Tongue (tissue), 2 donors: Measurements from ENCODE around the gene DPM2. TPM values are rescaled to one million over a fixed set of nuclear protein-coding genes. Genes with fewer than 3 reads are reported as not detected.

Source experiments
- DNase-seq: peaks from one replicate; pipeline ENCODE4 v3.0.0-alpha.2; 2015
- total RNA-seq: library from RNA; depleted of rRNA; stranded (reverse); fragments of >200 nt; gene quantifications from one replicate; pipeline ENCODE4 v1.2.3, GENCODE V29; 2014

DPM2 gene, protein sequence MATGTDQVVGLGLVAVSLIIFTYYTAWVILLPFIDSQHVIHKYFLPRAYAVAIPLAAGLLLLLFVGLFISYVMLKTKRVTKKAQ
- total RNA-seq: 11.6 TPM

GRCh38 chr9:127937388-127938297 lies at the start of gene DPM2:
Gene DPM2 (minus strand): TSS chr9:127937854. CDS start chr9:127937820, 34 bp downstream.
- peak; percentile 94 for DNase-seq

- no peak for DNase-seq
These were observed 49.5 kb upstream of the DPM2 start for GRCh38 chr9:127987103-127987614.

GRCh38 chr9:127985011-127985410 lies 47.4 kb upstream of the DPM2 start:
- no peak for DNase-seq

- DNase-seq: no peak
These were observed 46.2 kb upstream of the DPM2 start for GRCh38 chr9:127983847-127984289.

GRCh38 chr9:127982912-127983311 lies 45.3 kb upstream of the DPM2 start:
- DNase-seq: no peak

- no peak for DNase-seq
These were observed 44.0 kb upstream of the DPM2 start for GRCh38 chr9:127981559-127982121.

DNA sequence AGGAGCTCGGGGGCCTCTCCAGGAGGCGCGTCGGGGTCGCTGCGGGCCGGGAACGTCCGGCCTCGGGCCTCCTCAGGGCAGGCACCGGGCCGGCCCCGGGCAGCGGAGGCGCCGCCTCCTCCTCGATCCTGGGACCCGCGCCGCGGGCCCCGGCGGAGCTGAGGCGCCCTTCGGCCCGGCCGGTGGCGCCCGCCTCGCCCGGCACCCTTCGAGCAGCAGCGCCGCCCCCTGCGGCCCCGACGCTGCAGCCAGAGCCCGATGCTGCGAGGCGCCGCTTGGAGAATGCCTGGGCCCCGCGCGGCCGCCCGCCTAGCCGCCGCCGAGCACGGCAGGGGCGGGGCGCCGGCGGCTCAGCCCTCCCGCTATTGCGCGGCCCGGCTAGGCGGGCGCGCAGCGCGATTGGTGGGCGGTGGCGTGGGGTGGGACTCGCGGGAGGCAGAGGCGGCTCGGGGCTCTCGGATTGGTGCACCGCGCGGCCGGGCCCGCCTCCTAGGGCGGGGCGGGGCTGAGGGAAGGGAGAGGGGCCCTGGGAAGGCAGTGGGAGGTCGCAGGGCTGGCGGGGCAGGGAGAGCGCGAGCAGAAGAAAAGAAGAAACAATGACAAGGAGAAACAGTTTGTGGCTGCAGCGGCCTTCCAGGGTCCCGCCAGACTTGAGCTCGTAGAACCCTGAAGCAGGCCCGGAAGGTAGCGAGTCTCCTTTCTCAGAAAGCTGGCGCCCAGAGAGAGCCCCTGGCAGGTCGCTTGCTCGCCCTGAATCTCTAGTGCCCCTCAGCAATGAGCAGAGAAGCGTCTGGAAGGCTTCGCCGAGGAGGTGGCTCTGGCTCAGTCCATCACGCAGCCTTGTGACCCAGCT lies 43.3 kb upstream of the DPM2 start, which contains the start of gene EEIG1:
EEIG1 (minus strand) TSS at position 284 of the 853 bp plus-strand sequence. CDS start 852 bp downstream, outside the sequence.
- DNase-seq: peak; percentile 98

DNA sequence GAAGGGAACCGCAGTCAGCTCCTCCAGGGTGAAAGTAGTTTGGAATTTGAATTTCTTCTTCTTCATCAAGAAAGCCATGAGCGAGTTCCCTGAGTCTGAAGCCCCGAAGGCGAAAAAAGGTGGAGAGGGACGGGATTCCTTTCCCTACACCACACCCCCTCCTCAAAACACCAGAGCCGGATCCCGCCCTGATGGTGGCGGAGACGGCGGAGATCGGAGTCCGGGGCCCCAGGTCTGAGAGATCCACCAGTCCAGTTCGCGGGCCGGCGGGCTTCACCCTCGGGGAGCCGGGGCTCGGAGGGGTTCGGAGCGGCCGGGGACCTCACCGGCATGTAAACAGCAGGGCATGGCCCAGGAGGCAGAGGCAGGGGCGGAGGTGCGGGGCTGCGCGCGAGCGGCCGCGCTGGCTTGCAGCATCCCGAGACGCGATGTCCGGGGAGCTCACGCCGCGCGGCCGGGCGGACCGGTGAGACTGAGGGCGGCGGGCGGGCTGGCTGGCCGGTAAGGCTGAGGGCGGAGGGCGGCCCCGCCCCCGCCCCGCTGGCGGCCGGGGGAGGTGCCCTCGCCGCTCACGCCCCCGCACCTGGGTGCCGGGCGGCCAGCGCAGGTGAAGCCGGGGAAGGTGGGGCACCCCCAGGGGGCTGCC lies 42.5 kb upstream of the DPM2 start:
- DNase-seq: no peak

GRCh38 chr9:127979333-127980059 lies 41.8 kb upstream of the DPM2 start:
- DNase-seq: peak; percentile 51

DNA sequence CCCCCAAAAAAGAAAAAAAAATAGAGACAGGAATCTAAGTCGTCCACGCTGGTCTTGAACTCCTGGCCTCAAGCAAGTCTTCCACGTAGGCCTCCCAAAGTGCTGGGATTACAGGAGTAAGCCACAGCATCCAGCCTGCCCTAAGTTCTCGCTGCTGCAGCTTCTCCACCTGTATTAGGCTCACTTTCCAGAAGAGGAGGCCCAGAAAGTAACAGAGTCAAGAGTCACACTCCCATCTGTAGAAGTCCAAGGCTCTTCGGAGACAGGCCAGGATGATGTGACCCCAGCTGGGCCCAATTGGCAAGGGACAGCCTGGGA lies 41.3 kb upstream of the DPM2 start:
- no peak for DNase-seq

GRCh38 chr9:127977884-127978647 lies 40.4 kb upstream of the DPM2 start:
- no peak for DNase-seq

DNA sequence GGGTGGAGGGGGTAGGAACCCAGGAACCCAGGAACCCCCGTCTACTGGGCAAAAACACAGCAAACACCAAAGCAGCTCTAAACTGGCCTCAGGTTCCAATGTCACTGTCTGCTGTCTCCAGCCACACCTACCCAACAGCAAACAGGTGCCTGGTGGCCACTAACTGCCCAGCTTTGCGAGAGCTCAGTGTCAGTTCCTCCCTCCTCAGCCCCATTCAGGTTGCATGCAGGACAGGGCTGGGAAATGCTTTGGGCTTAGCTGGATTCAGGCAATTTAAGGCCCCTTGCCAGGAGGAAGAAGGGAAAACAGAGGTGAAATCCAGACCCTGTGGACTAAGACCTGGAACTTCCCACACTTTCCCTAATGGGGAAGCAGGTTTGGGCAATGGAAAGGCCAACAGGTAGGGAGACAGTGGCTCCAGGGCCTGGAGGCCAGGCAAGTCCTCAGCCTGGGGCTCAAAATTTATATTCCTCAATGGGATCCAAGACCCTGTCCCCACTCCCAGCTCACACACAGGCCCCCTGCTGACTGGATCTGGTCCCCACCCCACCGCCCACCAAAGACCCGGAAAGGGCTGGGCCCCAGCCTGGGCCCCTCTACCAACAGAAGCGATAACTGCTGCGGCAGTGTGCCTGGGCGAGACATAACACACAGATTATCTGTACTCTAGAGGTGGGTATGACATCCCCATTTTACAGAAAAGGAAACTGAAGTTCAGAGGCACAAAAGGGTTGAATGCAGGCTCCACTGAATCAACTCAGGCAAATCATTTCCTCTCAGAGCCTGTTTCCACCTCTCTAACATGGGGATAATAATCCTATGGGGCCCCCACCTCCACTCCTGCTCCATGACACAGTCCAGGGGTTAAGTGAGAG lies 39.6 kb upstream of the DPM2 start:
- no peak for DNase-seq

- no peak for DNase-seq
These were observed 38.8 kb upstream of the DPM2 start for GRCh38 chr9:127976498-127976897.

- DNase-seq: no peak
These were observed 38.0 kb upstream of the DPM2 start for GRCh38 chr9:127975376-127976315.

DNA sequence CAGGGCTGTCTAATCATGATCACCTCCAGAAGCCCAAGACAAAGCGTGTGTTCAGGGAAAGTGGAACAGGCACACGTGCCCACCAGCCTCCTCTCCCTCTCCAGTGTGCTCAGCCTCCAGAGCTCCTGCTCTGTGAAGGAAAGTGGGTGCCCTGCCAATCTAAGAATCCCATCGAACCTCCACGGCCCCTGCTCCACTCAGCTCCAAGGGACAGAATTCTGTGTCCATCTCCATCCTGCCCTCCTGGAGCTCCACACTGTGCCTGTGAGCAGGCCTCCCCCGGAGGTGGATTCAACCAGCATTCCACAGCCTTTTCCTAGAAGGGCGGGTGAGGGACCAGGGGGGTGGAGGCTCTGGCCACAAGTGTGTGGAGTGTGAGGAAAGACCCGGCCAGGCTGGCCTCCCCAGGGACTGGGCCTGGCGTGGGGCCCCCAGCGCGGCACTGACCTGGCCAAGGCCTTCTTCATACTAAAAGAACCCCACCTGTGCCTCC lies 37.2 kb upstream of the DPM2 start:
- DNase-seq: no peak

DNA sequence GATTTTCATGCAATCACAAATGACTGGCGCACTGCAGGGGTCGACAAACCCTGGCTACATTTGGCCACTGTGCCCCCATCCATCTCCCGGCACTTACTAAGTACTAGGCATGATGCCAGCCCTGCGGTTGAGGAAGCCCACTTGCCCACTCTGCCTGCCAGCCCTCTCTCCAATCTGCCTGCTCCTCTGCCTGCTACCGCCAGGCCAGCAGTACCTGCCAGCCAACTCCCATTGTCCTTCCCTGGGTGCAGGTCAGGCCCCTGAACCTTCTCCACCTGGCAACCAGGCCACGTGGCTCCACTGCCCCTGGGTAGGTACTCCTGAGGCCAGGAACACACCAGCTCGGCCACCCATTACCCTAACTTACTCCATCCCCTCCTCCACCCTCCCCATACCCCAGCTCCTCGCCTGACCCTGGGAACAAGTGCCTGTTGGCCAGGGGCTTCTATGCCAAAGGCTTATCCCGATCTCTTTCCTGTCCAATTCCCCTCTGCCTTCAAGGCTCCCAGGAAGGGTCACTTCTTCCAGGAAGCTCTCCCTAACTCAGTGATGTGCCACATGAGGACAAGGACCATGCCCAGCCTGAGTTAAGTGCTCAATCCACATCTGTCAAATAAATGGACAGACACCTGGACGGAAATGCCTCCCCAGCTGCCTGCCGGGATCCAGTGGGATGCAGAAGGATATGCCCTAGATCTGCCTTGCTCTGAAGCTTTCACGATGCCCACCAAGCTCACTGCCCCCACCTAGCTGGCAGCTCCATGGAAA lies 36.5 kb upstream of the DPM2 start:
- DNase-seq: no peak
